K562 (cell line): ENCODE data around the gene TCAP. TPM values are rescaled to one million over a fixed set of nuclear protein-coding genes. Genes with fewer than 3 reads are reported as not detected.
A peak's percentile ranks its signal among the peaks of the same experiment; 100 is the strongest.

Experiments used
- BRCA1 ChIP-seq, 2 experiments: fragments of 450-650 bp in 1 of 2; sonication (generic) in 1 of 2; formaldehyde crosslinking in 1 of 2; IDR thresholded peaks; 2 replicates each; pipeline versions ENCODE4 v1.5.0 to v1.6.1; 2017 to 2020; ENCODE audit warnings: mild to moderate bottlenecking in 1 of 2, missing genetic modification reagents in 1 of 2
- ETV1 ChIP-seq: fragments of 450-650 bp; conservative IDR thresholded peaks from 2 replicates; pipeline ENCODE4 v1.6.1; 2016; ENCODE audit warnings: missing genetic modification characterization, control low read depth, low read depth, missing compliant biosample characterization
- FOXM1 ChIP-seq, 2 experiments: fragments of 450-650 bp in 1 of 2; sonication (generic) in 1 of 2; formaldehyde crosslinking in 1 of 2; IDR thresholded peaks; 2 replicates each; pipeline versions ENCODE4 v1.6.1 to v1.9.0; 2017 to 2022; ENCODE audit warnings: low read depth in 2 of 2, mild to moderate bottlenecking in 2 of 2, missing genetic modification reagents in 1 of 2, moderate library complexity in 1 of 2
- MXI1 ChIP-seq: IDR thresholded peaks from 2 replicates; pipeline ENCODE4 v1.6.1; 2011; ENCODE audit warnings: low read depth, mild to moderate bottlenecking, improper control_type of control experiment, low read length
- NCOA4 ChIP-seq: fragments of 450-650 bp; IDR thresholded peaks from 2 replicates; pipeline ENCODE4 v1.6.1; 2018; ENCODE audit warnings: mild to moderate bottlenecking; ENCODE audit not compliant: partially characterized antibody
- PTBP1 ChIP-seq: fragments of 200-400 bp; formaldehyde crosslinking; IDR thresholded peaks from 2 replicates; pipeline ENCODE4 v1.6.1; 2017; ENCODE audit warnings: low read depth, low read length
- RBM15 ChIP-seq: fragments of 200-400 bp; formaldehyde crosslinking; IDR thresholded peaks from 2 replicates; pipeline ENCODE4 v1.6.1; 2018; ENCODE audit warnings: mild to moderate bottlenecking, low read length, moderate library complexity; ENCODE audit not compliant: insufficient read depth
- TCF7L2 ChIP-seq: fragments of 150-350 bp; IDR thresholded peaks from 2 replicates; pipeline ENCODE4 v1.6.1; 2016; ENCODE audit warnings: low read depth, mild to moderate bottlenecking, low read length, moderate library complexity
- YBX1 ChIP-seq: fragments of 450-650 bp; IDR thresholded peaks from 2 replicates; pipeline ENCODE4 v1.7.1; 2016; ENCODE audit warnings: mild to moderate bottlenecking
- ZEB2 ChIP-seq: fragments of 450-650 bp; IDR thresholded peaks from 2 replicates; pipeline ENCODE4 v1.6.1; 2016
- ZNF316 ChIP-seq: fragments of 450-650 bp; IDR thresholded peaks from 2 replicates; pipeline ENCODE4 v1.6.1; 2016
- polyA plus RNA-seq, 8 experiments: library from polyadenylated mRNA; depleted of rRNA in 4 of 8; stranded (reverse) in 5 of 8; unstranded in 3 of 8; fragments of >200 nt; fragmentation: Nextera tagmentation in 2 of 8; fragmentation: Illumina TruSeq in 1 of 8; extraction: Ambion mirVana in 2 of 8; extraction: Trizol in 1 of 8; gene quantifications; 2 replicates each; pipeline versions ENCODE4 v1.2.1 to v1.2.3, GENCODE V29; 2011 to 2014; ENCODE audit warnings: inconsistent platforms in 1 of 8, missing spikeins in 1 of 8
- total RNA-seq, 7 experiments: library from RNA; depleted of rRNA in 6 of 7; stranded (reverse); fragments of >200 nt in 6 of 7; fragmentation: Illumina TruSeq in 2 of 7; extraction: Trizol in 2 of 7; gene quantifications; 2 replicates each; pipeline versions ENCODE4 v1.2.1 to v1.2.3, GENCODE V29; 2011 to 2021; ENCODE audit warnings: low replicate concordance in 1 of 7
- TF ChIP-seq, protein P1 (sequence below), 3 experiments: fragments of 200-800 bp in 1 of 3; fragments of 250-450 bp in 1 of 3; fragments of 450-650 bp in 1 of 3; sonication (Bioruptor Pico) in 1 of 3; sonication (Bioruptor generic) in 1 of 3; formaldehyde crosslinking in 1 of 3; IDR thresholded peaks; 2 replicates each; pipeline versions ENCODE4 v1.6.1 to v1.8.0; 2016 to 2022; ENCODE audit warnings: mild to moderate bottlenecking in 2 of 3, missing genetic modification characterization in 2 of 3, missing compliant biosample characterization in 1 of 3, moderate library complexity in 1 of 3
- TF ChIP-seq, protein P2 (sequence below): fragments of 450-650 bp; IDR thresholded peaks from 2 replicates; pipeline ENCODE4 v1.6.1; 2017; ENCODE audit warnings: antibody characterized with exemption, mild to moderate bottlenecking
- TF ChIP-seq, protein P3 (sequence below): fragments of 250-450 bp; sonication (Bioruptor Pico); IDR thresholded peaks from 2 replicates; pipeline ENCODE4 v1.5.0; 2020; ENCODE audit warnings: mild to moderate bottlenecking
- TF ChIP-seq, protein P4 (sequence below): sonication (generic); formaldehyde crosslinking; IDR thresholded peaks from 2 replicates; pipeline ENCODE4 v1.8.0; 2022; ENCODE audit warnings: mild to moderate bottlenecking, missing genetic modification reagents, borderline replicate concordance

The TCAP gene
- total and polyA plus RNA-seq, 9 of the 15 experiments (the other 6 are each of a cell fraction or from before 2014, with no cell fraction given), result 0.33 to 1.4 (median 0.82) TPM; not detected in 2

DNA sequence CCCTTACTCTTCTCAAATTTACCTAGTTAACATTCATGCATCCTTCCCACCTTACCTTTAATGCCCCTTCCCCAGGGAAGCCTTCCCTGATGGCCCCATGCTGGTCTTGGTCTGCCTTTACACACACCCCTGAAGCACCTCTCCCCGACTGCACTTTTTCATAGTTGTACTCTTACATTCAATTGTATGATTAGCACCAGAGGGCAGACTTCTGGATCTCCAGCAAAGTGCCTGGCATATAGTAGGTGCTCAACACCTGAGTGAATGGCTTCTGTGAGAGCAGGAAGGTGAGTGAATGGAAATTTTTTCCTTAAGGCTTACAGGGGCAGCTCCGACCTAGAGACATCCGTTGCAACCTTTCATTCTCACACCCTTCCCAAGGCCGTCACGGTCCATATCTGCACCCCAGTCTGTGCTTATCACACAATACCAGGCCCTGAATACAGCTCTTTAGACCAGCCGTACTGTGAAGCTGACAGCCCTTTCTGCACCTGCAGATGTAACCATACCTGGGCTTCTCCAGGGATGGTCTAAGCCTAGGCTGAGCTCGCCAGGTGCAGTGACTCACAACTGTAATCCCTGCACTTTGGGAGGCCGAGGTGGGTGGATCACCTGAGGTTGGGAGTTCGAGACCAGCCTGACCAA is 18.3 kb downstream of the TCAP start (continued):
- TF ChIP-seq, protein P1, sequence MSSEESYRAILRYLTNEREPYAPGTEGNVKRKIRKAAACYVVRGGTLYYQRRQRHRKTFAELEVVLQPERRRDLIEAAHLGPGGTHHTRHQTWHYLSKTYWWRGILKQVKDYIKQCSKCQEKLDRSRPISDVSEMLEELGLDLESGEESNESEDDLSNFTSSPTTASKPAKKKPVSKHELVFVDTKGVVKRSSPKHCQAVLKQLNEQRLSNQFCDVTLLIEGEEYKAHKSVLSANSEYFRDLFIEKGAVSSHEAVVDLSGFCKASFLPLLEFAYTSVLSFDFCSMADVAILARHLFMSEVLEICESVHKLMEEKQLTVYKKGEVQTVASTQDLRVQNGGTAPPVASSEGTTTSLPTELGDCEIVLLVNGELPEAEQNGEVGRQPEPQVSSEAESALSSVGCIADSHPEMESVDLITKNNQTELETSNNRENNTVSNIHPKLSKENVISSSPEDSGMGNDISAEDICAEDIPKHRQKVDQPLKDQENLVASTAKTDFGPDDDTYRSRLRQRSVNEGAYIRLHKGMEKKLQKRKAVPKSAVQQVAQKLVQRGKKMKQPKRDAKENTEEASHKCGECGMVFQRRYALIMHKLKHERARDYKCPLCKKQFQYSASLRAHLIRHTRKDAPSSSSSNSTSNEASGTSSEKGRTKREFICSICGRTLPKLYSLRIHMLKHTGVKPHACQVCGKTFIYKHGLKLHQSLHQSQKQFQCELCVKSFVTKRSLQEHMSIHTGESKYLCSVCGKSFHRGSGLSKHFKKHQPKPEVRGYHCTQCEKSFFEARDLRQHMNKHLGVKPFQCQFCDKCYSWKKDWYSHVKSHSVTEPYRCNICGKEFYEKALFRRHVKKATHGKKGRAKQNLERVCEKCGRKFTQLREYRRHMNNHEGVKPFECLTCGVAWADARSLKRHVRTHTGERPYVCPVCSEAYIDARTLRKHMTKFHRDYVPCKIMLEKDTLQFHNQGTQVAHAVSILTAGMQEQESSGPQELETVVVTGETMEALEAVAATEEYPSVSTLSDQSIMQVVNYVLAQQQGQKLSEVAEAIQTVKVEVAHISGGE (CRISPR knock-in tag; IDR thresholded peaks at IDR 0.05), result no peak
- TF ChIP-seq TCF7L2 (no peak), FOXM1 (IDR thresholded peaks at IDR 0.05; ENCODE audit: low read depth) (0 out of 2 replicates have a peak, but pooled peaks have one; percentile 41), FOXM1 (CRISPR knock-in tag; IDR thresholded peaks at IDR 0.05; ENCODE audit: low read depth) (no peak), YBX1 (no peak), ZNF316 (no peak), PTBP1 (no peak), MXI1 (no peak), RBM15 (no peak), ETV1 (no peak), NCOA4 (no peak), BRCA1 (IDR thresholded peaks at IDR 0.05) (no peak), BRCA1 (CRISPR knock-in tag; IDR thresholded peaks at IDR 0.05) (no peak), ZEB2 (peak; percentile 91)
- TF ChIP-seq, protein P2, sequence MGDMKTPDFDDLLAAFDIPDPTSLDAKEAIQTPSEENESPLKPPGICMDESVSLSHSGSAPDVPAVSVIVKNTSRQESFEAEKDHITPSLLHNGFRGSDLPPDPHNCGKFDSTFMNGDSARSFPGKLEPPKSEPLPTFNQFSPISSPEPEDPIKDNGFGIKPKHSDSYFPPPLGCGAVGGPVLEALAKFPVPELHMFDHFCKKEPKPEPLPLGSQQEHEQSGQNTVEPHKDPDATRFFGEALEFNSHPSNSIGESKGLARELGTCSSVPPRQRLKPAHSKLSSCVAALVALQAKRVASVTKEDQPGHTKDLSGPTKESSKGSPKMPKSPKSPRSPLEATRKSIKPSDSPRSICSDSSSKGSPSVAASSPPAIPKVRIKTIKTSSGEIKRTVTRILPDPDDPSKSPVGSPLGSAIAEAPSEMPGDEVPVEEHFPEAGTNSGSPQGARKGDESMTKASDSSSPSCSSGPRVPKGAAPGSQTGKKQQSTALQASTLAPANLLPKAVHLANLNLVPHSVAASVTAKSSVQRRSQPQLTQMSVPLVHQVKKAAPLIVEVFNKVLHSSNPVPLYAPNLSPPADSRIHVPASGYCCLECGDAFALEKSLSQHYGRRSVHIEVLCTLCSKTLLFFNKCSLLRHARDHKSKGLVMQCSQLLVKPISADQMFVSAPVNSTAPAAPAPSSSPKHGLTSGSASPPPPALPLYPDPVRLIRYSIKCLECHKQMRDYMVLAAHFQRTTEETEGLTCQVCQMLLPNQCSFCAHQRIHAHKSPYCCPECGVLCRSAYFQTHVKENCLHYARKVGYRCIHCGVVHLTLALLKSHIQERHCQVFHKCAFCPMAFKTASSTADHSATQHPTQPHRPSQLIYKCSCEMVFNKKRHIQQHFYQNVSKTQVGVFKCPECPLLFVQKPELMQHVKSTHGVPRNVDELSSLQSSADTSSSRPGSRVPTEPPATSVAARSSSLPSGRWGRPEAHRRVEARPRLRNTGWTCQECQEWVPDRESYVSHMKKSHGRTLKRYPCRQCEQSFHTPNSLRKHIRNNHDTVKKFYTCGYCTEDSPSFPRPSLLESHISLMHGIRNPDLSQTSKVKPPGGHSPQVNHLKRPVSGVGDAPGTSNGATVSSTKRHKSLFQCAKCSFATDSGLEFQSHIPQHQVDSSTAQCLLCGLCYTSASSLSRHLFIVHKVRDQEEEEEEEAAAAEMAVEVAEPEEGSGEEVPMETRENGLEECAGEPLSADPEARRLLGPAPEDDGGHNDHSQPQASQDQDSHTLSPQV, result no peak
- TF ChIP-seq, protein P3, sequence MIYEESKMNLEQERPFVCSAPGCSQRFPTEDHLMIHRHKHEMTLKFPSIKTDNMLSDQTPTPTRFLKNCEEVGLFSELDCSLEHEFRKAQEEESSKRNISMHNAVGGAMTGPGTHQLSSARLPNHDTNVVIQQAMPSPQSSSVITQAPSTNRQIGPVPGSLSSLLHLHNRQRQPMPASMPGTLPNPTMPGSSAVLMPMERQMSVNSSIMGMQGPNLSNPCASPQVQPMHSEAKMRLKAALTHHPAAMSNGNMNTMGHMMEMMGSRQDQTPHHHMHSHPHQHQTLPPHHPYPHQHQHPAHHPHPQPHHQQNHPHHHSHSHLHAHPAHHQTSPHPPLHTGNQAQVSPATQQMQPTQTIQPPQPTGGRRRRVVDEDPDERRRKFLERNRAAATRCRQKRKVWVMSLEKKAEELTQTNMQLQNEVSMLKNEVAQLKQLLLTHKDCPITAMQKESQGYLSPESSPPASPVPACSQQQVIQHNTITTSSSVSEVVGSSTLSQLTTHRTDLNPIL (CRISPR knock-in tag), result no peak
- TF ChIP-seq, protein P4, sequence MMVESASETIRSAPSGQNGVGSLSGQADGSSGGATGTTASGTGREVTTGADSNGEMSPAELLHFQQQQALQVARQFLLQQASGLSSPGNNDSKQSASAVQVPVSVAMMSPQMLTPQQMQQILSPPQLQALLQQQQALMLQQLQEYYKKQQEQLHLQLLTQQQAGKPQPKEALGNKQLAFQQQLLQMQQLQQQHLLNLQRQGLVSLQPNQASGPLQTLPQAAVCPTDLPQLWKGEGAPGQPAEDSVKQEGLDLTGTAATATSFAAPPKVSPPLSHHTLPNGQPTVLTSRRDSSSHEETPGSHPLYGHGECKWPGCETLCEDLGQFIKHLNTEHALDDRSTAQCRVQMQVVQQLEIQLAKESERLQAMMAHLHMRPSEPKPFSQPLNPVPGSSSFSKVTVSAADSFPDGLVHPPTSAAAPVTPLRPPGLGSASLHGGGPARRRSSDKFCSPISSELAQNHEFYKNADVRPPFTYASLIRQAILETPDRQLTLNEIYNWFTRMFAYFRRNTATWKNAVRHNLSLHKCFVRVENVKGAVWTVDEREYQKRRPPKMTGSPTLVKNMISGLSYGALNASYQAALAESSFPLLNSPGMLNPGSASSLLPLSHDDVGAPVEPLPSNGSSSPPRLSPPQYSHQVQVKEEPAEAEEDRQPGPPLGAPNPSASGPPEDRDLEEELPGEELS, result no peak
